ENCODE data around the gene ARHGAP8. TPM values are rescaled to one million over a fixed set of nuclear protein-coding genes. Genes with fewer than 3 reads are reported as not detected.

Gene ARHGAP8
- total RNA-seq, 2 donors from 2014 or later, result 0.32 to 0.89 TPM

DNA sequence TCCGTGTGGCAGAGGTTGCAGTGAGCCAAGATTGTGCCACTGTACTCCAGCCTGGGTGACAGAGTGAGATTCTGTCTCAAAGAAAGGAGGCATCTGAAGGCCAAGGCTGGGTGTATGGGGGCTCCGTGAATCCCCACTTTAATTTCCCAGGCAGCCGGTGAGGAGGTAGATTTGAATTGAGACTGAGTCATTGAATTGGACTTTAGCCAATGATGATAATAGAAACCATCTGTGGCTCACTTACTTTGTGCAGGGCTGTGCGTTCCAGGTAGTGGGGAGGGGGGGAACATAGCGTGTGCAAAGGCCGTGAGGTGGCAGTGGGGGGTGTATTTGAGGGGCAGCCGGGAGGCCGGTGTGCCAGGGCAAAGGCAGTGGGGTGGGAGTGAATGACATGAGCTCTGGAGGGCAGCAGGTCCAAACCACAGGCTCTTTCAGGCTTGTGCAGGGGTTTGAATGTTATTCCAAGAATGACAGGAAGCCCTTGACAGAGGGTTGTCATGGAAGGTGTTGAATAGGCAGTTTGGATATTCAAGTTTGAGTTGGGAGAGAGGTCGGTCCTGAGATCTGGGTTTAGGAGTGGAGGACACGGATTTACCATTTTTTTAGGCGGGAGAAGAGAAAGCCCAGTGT is 6.1 kb downstream of the ARHGAP8 start:
- intact Hi-C loops (cut with DNase I), result no loop called here
- ATAC-seq (peak in 1 of 2 donors; percentile 61), DNase-seq (no peak)

DNA sequence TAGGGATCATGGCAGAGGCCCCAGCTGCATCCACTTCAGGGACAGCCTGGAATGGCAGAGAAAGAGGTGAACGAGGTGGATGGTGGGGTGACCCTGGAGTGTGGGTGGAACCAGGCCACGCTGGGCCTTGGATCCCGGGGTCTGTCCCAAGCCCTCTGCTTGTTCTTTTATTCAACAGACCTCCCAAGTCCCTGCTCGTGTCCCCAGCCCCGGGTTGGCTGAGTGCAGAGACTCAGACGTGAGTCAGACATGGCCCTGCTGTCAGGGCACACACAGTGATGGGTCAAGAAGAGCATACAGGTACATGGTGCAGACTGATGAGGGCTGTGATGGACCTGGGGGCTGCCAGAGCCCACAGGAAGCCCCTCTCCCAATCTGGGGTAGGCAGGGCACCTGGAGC is 6.6 kb downstream of the ARHGAP8 start:
- intact Hi-C loops (cut with DNase I), result no loop called here
- ATAC-seq (no peak), DNase-seq (no peak)

DNA sequence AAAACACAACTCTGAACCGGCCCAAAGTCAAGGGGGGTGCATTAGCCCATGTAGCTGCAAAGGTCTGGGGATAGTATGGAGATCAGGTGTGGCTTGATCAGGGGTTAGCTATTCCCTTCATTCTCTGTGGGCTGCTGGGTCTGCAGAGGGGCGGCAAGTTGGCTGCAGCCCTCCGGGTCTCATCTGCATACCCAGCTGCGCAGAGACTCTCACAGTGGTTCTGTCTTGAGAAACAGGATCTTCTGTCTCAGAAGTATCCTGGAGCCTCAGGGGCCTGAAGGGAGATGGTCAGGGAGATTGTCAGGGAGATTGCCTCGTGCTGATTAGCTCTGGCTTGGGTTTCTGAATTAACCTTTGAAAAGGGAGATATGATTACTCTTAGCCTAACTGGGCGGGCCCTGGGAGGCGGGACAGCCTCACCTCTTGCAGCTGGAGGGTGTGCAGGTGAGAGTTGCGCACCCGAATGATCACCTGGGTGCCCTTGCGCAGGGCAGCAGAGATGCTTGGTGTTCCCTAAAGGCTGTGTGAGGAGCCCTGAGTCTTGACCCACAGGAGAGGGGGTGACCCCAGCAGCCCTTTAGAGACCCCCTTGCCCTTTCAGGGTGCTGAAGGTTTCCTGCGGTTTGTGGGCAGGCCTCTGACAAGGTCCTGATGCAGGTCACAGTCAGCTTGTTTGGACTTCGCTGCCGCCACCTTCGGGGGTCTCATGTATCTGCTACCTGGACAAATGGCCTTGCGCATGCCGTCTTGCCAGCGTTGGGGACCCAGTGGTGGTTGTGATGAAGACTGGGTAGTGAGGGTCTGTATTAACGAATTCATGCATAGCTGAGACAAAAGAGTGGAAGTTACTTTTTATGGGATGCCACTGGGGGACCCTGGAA is 7.3 kb downstream of the ARHGAP8 start:
- ATAC-seq (no peak), DNase-seq (no peak)
- intact Hi-C loops (cut with DNase I), result no loop called here

DNA sequence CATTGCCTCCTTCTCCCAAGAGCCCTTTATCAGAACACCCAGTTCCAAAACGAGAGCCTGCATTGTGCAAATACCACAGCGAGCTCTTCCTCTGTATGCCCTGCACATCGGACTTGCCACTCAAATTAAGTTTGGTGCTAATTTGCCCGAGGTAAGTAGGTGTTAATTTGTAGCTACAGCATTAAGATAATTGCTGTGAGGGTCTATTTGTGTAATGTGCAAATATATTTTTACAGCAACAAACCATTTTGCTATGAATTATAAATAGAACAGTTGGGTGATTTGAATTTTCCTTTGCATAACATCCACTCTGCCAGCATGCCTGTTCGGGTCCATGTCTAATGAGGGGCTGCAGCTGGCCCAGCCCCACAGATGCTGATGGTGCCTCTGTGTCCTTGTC is 8.1 kb downstream of the ARHGAP8 start:
- DNase-seq (no peak), ATAC-seq (no peak)
- intact Hi-C loops (cut with DNase I), result no loop called here

DNA sequence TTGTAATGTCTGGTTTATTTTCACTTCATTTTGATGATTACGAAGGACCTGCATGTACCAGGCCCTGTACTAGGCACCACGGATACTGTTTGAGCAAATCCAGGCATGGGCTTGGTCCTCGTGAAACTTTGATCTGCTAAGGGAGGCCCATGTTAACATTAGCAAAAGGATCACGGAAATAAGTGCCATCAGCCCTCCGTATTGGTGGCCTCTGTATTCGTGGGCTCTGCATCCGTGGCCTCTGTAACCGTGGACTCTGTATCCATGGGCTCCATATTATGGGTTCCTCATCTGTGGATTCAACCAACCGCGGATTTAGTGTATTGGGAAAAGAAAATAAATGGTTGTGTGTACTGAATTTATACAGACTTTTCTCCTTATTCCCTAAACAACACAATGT is 8.7 kb downstream of the ARHGAP8 start:
- no peak for ATAC-seq
- intact Hi-C loops (cut with DNase I), result no loop called here
- no peak for DNase-seq

DNA sequence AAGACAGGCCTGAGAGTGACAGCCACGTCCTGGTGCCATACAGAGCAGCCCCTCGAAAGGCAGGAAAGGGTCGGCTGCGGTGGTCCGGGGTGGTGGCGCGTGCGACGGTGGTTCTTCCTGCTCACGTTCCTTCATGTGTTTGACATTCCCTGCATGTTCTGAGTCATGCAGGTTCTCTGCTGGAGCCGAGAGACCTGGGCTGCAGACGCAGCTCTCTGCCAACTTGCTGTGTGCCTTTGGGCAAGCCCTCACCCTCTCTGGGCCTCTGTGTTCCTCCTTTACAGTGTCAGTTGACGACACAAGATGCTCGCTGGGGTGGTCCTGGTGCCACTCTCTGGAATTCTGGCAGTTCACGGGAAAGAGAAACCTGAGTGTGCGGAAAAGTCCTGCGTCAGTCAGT is 12.0 kb downstream of the ARHGAP8 start:
- DNase-seq, result no peak
- intact Hi-C loops (cut with DNase I), result no loop called here
- no peak for ATAC-seq

DNA sequence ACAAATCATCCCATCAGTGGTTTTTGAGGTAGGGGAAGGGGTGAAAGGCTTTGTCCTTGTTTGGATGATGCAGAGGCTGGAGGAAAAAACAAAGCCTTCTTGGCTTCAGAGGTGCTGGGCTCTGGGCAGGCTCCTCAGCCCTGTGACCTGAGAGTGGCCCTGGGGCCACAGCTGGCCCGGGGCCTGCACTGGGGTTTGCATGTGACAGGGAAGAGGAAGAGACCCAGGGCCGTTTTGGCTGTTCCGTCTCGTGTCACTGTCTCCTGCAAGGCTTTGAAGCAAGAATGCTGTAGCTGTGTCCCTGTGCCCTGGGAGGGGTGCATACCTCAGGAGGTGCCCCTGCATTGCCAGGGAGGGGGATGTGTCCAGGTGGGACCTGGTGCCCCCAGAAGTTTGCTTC is 12.6 kb downstream of the ARHGAP8 start:
- intact Hi-C loops (cut with DNase I), result no loop called here
- ATAC-seq (no peak), DNase-seq (no peak)

DNA sequence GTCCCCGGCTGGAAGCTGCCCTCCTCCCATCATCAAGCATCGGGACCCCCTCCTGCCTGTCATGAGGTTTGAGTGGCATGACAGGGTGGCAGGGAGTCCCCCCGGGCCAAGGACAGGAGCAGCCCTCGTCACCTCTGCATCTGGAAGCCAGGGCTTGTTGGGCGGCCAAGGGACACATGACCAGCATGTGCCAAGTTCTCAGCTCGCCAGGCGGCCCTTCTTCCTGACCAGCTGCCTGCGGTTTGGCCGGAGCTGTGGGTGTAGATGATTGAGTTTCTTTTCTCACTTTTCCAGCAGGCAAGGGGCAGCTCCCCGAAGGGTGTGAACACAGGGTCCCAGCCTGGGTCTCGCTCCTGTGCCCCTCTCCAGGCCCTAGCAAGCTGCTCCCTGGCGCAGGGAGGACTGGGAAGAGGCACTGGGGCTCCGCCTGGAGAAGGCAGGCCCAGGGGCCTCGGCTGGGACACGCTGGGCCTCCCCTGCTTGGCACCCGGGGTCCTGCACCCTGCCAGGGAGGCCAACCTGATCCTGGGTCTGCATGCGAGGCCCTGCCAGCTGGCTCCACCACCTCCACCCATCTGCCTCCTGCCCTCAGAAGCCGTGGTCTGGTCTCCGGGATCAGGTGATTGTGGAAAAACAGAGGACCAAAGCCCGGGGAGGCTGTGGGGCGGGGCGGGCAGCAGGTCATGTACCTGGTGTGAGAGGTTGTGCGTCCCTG is 13.4 kb downstream of the ARHGAP8 start:
- intact Hi-C loops (cut with DNase I), result no loop called here

DNA sequence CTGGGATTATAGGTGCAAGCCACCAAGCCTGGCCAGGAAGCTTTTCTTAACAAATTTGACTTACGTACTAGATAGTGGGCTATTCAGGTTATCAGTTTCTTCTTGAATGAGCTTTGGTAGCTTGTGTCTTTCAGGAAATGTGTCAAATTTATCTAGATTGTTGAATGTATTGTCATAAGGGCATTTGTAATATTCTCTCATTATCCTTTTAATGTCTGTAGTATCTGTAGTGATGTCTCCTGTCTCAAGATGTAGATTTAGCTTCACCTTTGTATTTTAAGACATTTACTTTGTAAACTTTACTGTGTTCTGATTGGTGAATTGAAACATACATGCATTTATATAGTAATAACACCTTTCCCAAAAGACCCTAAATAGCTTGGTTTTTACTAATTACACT is 20.7 kb downstream of the ARHGAP8 start:
- ATAC-seq, result no peak
- intact Hi-C loops (cut with DNase I), result no loop called here
- no peak for DNase-seq

More for the DNA sequence above, 13.4 kb downstream of the ARHGAP8 start:
- ATAC-seq (no peak), DNase-seq (no peak)

DNA sequence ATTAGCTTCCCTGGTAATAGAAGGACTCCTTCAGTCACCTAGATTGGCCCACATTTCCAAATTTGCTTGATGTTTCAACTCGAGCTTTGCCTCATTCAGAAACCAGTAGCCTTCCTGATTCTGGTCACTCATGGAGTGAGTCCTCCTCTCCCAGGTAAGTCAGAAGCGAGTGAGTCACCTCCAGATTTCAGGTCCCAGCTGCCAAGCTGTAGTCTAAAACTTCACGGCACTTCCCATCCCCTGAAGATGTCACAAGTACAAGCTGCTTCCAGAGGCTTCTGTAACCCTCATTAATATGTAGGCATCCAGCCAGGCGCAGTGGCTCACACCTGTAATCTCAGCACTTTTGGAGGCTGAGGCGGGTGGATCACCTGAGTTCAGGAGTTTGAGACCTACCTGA is 23.5 kb downstream of the ARHGAP8 start:
- intact Hi-C loops (cut with DNase I), result no loop called here
- DNase-seq (no peak), ATAC-seq (no peak)

DNA sequence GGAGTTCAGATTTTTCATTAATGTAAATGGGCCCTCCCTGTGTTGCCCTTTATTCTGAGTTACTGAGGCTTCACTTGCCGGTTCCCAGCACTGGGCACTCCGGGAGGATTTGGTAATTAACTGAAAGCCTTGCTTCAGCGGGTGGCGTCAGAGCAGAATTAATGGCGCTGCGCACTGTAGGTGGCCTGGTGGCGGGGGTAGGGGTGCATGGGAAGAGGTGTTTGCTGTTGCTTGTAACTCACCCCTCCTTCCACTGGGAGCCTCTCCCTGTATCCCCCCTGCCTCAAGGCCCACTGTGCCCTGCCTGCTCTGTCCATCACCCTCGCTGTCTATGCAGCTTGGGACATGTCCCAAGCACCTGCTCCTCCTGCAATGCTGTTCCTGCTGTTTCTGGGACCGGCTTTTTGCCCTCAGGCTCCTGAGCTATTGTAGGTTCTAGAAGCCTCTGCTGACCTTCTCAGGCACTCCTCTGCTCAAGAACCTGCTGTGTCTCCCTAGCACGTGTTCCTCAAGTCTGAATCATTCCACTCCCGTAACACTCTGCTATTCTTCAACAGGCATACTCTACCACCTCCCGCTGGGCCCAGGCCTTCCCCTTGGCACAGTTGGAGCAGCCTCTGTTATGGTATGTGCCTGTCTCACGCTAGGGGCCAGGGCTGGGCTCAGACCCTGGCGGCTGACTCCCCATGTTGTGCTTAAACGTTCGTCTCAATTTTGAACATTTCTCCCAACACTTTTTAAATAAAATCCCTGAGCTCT is 24.4 kb downstream of the ARHGAP8 start:
- DNase-seq (no peak), ATAC-seq (no peak)
- intact Hi-C loops (cut with DNase I), result no loop called here

DNA sequence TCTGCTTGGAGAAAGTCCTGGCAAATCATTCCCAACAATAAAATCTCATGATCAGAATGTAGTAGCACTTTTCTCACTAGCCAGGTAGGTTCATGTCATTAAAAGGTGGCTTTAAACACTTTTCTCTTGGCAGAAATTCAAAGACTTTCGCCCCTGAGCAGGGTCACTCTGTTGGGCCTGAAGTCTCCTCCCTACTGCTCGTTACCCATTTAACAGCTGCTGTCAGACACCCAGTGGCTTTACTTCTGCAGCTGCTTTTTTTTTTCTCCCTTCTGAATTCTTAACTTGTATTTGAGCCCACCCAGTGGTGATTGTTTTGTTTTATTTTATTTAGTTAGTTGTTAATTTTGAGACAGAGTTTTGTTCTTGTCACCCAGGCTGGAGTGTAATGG is 25.0 kb downstream of the ARHGAP8 start:
- no peak for DNase-seq
- intact Hi-C loops (cut with DNase I), result no loop called here
- no peak for ATAC-seq

DNA sequence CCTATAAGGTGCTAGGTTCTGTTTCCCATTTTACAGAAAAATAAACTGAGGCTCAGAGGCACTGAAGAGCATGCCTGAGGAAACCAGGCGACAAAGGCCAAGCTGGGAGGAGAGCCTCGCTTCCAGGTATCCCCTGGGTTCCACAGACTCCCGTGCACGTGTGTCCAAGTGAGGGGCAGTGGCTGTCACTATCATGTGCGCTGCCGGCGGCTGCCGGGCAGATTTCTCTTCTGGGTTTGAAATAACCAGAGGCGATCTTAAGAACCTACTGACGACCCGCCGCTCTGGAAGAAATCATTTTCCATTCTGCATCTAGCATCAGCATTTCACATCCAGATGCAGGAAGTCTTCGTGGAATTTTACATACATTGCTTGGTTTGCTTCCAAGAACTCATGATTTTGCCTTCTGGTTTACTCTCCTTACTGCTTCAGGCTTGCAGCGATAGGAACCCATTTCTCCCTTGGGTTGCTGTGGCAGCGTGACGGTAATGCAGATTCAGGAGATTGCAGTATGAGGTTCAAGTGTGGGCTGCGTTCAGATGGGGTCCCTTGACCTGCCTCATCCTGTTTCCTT is 28.6 kb downstream of the ARHGAP8 start:
- intact Hi-C loops (cut with DNase I), result no loop called here
- ATAC-seq (no peak), DNase-seq (no peak)

DNA sequence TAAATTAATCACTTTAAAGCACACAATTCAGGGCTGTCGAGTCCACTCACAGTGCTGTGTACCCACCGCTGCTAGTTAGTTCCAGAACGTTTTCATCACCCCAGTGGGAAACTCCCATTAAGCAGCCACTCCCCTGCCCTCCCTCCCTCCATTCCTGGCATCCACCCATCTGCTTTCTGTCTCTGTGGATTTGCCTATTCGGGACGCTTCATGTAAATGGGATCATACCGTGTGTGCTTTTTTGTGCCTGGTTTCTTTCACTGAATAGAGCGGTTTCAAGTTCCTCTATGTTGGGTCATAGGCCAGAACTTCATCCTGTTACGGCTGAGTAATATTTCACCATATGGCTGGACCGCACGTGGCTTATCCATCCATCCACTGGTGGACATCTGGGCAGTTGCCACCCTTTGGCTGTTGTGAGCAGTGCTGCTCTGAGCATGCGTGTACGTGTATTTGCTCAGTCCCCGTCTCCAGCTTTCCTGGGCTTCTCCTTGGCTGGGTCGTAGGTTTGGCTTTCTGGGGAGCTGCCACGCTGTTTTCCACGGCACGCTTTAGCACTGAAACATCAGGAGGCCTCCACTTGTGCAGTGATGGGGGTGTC is 30.1 kb downstream of the ARHGAP8 start:
- intact Hi-C loops (cut with DNase I), result no loop called here
- ATAC-seq, result peak; percentile 15 to 68
- no peak for DNase-seq

DNA sequence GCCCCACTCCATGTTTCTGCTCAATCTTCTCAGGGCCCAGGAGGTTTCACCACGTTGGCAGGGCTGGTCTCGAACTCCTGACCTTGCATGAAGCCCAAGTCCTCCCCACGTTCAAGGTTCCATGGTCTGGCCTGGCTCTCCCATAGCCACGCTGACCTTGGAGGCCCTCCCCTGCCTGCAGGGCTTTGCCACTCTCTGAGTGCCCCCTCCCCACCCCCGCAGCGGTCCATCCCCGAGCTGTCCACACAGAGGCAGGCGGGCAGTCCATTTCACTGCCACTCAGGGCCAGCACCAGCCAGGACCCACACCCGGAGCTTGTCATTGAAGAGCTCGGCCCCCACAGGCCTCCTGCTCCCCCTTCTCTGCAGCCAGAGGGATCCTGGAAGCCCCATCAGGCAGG is 30.7 kb downstream of the ARHGAP8 start:
- intact Hi-C loops (cut with DNase I), result no loop called here
- ATAC-seq (no peak), DNase-seq (no peak)

DNA sequence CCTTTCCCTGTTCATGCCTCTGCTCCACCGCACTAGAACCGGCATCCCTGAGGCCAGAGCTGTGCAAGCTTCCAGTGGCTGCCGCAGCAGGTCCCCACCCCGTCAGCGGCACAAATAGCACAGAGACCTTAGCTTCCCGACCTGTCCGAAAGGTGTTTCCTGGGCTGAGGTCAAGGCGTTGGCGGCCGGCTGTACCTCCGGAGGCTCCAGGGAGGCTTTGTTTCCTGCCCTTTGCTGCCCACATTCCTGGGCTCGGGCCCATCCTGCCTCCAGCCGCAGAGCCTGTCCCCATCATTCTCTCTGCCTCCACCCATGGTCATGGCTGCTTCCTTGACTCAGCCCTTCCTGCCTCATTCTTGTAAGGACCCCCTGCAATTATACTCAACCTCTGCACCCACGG is 31.2 kb downstream of the ARHGAP8 start:
- intact Hi-C loops (cut with DNase I), result no loop called here
- ATAC-seq (no peak), DNase-seq (no peak)

DNA sequence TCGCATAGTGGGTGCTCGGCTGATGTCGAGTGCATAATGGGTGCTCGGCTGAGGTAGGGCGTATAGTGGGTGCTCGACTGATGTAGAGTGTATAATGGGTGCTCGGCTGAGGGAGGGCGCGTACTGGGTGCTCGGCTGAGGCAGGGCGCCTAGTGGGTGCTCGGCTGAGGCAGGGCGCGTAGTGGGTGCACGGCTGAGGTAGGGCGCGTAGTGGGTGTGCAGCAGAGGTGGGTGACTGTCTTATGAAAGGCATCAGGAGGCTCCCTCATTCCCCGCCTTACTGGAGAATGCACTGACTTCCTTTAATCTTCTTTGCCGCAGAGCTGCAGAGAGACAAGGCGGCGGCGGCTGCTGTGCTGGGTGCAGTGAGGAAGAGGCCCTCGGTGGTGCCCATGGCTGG is 33.8 kb downstream of the ARHGAP8 start:
- intact Hi-C loops (cut with DNase I), result no loop called here
- ATAC-seq (no peak), DNase-seq (no peak)

DNA sequence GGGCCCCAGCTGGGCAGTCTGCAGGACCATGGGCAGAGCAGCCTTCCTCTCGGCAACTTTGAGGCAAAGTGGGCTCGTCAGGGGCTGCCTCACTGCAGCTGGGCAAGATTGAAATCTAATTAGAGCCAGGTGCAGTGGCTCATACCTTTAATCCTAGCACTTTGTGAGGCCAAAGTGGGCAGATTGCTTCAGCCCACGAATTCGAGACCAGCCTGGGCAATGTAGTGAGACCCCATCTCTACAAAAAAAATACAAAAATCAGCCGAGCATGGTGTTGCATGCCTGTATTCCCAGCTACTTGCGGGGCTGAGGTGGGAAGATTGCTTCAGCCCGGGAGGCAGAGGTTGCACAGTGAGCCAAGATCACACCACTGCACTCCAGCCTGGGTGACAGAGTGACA is 34.2 kb downstream of the ARHGAP8 start:
- intact Hi-C loops (cut with DNase I), result no loop called here
- no peak for DNase-seq

DNA sequence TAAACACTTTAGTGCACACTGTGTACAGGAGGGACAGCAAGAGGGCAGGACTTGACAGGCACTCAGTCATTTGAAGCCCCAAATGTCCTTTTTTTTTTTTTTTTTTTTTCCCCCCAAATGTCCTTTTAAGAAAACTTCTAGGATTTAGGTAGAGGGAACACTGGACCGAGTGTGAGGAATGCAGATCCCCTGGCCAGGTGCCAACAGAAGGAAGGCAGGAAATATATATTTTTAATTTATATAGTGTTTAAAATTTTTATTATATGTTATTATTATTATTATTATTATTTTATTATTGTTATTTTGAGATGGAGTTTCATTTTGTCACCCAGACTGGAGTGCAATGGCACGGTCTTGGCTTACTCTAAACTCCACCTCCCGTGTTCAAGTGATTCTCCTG is 35.5 kb downstream of the ARHGAP8 start:
- intact Hi-C loops (cut with DNase I), result no loop called here
- DNase-seq (no peak), ATAC-seq (no peak)

More for the DNA sequence above, 34.2 kb downstream of the ARHGAP8 start:
- no peak for ATAC-seq
